Hepatocyte (in vitro differentiated cells): ENCODE measurements around the gene ST6GAL1. TPM values are rescaled to one million over a fixed set of nuclear protein-coding genes. Genes with fewer than 3 reads are reported as not detected.

ENCODE experiments used
- DNase-seq: peaks from one replicate; pipeline ENCODE4 v3.0.0-alpha.2; 2016; ENCODE audit warnings: low spot score
- H2AFZ ChIP-seq: fragments of 200-600 bp; sonication (generic); 2 replicates; pipeline ENCODE4 v1.6.0; 2016; ENCODE audit warnings: antibody characterized with exemption, mild to moderate bottlenecking
- H3K27ac ChIP-seq: fragments of 200-600 bp; sonication (generic); 2 replicates; pipeline ENCODE4 v1.5.1; 2016; ENCODE audit warnings: mild to moderate bottlenecking
- H3K27me3 ChIP-seq: fragments of 200-600 bp; sonication (generic); 2 replicates; pipeline ENCODE4 v1.6.1; 2016
- H3K36me3 ChIP-seq: fragments of 200-600 bp; sonication (generic); replicated peaks from 2 replicates; pipeline ENCODE4 v1.5.1; 2016; ENCODE audit warnings: low read depth; ENCODE audit not compliant: insufficient read depth
- H3K4me1 ChIP-seq: fragments of 200-600 bp; sonication (generic); 2 replicates; pipeline ENCODE4 v1.5.1; 2016; ENCODE audit warnings: mild to moderate bottlenecking, moderate library complexity; ENCODE audit not compliant: insufficient read depth
- H3K4me2 ChIP-seq: fragments of 200-600 bp; sonication (generic); 2 replicates; pipeline ENCODE4 v1.6.0; 2016
- H3K4me3 ChIP-seq: fragments of 200-600 bp; sonication (generic); 2 replicates; pipeline ENCODE4 v1.5.1; 2016; ENCODE audit warnings: mild to moderate bottlenecking
- H3K79me2 ChIP-seq: fragments of 200-600 bp; sonication (generic); 2 replicates; pipeline ENCODE4 v1.6.0; 2017; ENCODE audit warnings: mild to moderate bottlenecking
- H3K9me2 ChIP-seq: fragments of 200-600 bp; sonication (generic); replicated peaks from 2 replicates; pipeline ENCODE4 v1.6.0; 2017; ENCODE audit warnings: mild to moderate bottlenecking; ENCODE audit not compliant: insufficient read depth
- H3K9me3 ChIP-seq: fragments of 200-600 bp; sonication (generic); 2 replicates; pipeline ENCODE4 v1.5.1; 2016; ENCODE audit warnings: low read depth, mild to moderate bottlenecking
- H4K20me1 ChIP-seq: fragments of 200-600 bp; sonication (generic); 2 replicates; pipeline ENCODE4 v1.6.0; 2016; ENCODE audit warnings: mild to moderate bottlenecking; ENCODE audit not compliant: insufficient read depth, poor library complexity, severe bottlenecking
- EZH2 ChIP-seq: fragments of 200-600 bp; sonication (generic); IDR thresholded peaks from 2 replicates; pipeline ENCODE4 v1.6.1; 2016; ENCODE audit warnings: antibody characterized with exemption, mild to moderate bottlenecking, borderline replicate concordance
- EZH2phosphoT487 ChIP-seq: fragments of 200-600 bp; sonication (generic); IDR thresholded peaks from one replicate; pipeline ENCODE4 v1.6.1; 2018; ENCODE audit warnings: antibody characterized with exemption, mild to moderate bottlenecking, low read depth, moderate library complexity; ENCODE audit not compliant: unreplicated experiment, severe bottlenecking
- WGBS: methylation state at CpG from one replicate; pipeline ENCODE4 v1.1.6; 2016; ENCODE audit warnings: low lambda C conversion rate; ENCODE audit errors: missing lambda C conversion rate; 5-methylcytosine and 5-hydroxymethylcytosine counted together
- polyA plus RNA-seq: library from polyadenylated mRNA; unstranded; fragments of >200 nt; fragmentation: Nextera tagmentation; extraction: Ambion mirVana; gene quantifications from 2 replicates; pipeline ENCODE4 v1.2.1, GENCODE V29; 2016
- total RNA-seq: library from RNA; depleted of rRNA; stranded (reverse); fragments of >200 nt; gene quantifications from 2 replicates; pipeline ENCODE4 v1.2.3, GENCODE V29; 2014
- TF ChIP-seq, protein P1 (sequence below): fragments of 200-600 bp; sonication (generic); IDR thresholded peaks from 2 replicates; pipeline ENCODE4 v1.5.1; 2016; ENCODE audit warnings: antibody characterized with exemption, mild to moderate bottlenecking; ENCODE audit not compliant: poor library complexity

The ST6GAL1 gene
- total and polyA plus RNA-seq, 2 experiments from 2014 or later, result 57.5 to 109 TPM

DNA sequence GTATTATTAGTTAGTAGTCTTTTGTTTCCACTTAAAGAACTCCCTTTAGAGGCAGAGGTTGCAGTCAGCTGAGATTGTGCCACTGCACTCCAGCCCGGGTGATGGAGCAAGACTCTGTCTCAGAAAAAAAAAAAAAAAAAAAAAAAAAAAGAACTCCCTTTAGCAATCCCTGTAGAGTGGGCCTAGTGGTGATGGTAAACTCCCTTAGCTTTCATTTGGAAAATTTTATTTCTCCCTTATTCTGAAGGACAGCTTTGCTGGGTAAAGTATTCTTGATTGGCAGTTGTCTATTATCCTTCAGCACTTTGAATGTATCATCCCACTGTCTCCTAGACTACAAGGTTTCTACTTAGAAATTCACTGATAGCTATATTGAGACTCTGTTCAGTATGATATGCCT, 163.0 kb downstream of the ST6GAL1 start:
- H3K4me1 ChIP-seq, result no peaks in the 10 kb centered on the region

DNA sequence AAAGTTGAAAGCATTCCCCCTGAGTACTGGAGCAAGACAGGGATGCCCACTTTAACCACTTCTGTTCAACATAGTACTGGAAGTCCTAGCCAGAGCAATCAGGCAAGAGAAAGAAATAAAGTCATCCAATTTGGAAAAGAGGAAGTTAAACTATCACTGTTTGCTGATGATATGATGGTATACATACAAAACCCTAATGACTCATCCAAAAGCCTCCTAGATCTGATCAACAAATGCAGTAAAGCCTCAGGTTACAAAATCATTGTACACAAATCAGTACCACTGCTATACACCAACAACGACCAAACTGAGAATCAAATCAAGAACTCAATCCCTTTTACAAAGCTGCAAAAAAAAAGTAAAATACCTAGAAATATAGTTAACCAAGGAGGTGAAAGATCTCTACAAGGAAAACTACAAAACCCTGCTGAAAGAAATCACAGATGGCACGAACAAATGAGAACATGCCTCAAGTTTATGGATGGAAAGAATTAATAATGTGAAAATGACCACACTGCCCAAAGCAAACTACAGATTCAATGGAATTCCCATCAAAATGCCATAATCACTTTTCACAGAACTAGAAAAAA, 168.7 kb downstream of the ST6GAL1 start:
- Histone ChIP-seq H3K4me1 (no peaks in the 10 kb centered on the region), H3K9me2 (no peaks in the 10 kb centered on the region), H3K9me3 (peaks cover 7% of the 10 kb centered on the region), H3K4me3 (no peak overlapping the region), H3K4me2 (no peak overlapping the region), H3K79me2 (no peaks in the 10 kb centered on the region), H2AFZ (no peak overlapping the region), H3K36me3 (no peaks in the 10 kb centered on the region), H4K20me1 (no peaks in the 10 kb centered on the region), H3K27ac (no peak overlapping the region), H3K27me3 (no peaks in the 10 kb centered on the region)
- DNase-seq, result no peak
- 83% methylated on average over 2 of the region's 2 CpGs for WGBS
- TF ChIP-seq EZH2, result no peak

More for the DNA sequence above, 163.0 kb downstream of the ST6GAL1 start:
- no peak overlapping the region for H2AFZ ChIP-seq
- no peak overlapping the region for H3K4me3 ChIP-seq
- no peaks in the 10 kb centered on the region for H3K27me3 ChIP-seq
- H3K27ac ChIP-seq, result no peak overlapping the region
- peaks cover 7% of the 10 kb centered on the region for H3K9me3 ChIP-seq
- no peak for DNase-seq
- no peaks in the 10 kb centered on the region for H3K36me3 ChIP-seq
- WGBS, result 88% methylated on average over 1 of the region's 1 CpG
- no peak overlapping the region for H3K4me2 ChIP-seq
- no peaks in the 10 kb centered on the region for H4K20me1 ChIP-seq
- TF ChIP-seq, protein P1, sequence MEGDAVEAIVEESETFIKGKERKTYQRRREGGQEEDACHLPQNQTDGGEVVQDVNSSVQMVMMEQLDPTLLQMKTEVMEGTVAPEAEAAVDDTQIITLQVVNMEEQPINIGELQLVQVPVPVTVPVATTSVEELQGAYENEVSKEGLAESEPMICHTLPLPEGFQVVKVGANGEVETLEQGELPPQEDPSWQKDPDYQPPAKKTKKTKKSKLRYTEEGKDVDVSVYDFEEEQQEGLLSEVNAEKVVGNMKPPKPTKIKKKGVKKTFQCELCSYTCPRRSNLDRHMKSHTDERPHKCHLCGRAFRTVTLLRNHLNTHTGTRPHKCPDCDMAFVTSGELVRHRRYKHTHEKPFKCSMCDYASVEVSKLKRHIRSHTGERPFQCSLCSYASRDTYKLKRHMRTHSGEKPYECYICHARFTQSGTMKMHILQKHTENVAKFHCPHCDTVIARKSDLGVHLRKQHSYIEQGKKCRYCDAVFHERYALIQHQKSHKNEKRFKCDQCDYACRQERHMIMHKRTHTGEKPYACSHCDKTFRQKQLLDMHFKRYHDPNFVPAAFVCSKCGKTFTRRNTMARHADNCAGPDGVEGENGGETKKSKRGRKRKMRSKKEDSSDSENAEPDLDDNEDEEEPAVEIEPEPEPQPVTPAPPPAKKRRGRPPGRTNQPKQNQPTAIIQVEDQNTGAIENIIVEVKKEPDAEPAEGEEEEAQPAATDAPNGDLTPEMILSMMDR, result no peak
- no peak for TF ChIP-seq EZH2phosphoT487
- TF ChIP-seq EZH2, result no peak
- no peaks in the 10 kb centered on the region for H3K79me2 ChIP-seq
- no peaks in the 10 kb centered on the region for H3K9me2 ChIP-seq

DNA sequence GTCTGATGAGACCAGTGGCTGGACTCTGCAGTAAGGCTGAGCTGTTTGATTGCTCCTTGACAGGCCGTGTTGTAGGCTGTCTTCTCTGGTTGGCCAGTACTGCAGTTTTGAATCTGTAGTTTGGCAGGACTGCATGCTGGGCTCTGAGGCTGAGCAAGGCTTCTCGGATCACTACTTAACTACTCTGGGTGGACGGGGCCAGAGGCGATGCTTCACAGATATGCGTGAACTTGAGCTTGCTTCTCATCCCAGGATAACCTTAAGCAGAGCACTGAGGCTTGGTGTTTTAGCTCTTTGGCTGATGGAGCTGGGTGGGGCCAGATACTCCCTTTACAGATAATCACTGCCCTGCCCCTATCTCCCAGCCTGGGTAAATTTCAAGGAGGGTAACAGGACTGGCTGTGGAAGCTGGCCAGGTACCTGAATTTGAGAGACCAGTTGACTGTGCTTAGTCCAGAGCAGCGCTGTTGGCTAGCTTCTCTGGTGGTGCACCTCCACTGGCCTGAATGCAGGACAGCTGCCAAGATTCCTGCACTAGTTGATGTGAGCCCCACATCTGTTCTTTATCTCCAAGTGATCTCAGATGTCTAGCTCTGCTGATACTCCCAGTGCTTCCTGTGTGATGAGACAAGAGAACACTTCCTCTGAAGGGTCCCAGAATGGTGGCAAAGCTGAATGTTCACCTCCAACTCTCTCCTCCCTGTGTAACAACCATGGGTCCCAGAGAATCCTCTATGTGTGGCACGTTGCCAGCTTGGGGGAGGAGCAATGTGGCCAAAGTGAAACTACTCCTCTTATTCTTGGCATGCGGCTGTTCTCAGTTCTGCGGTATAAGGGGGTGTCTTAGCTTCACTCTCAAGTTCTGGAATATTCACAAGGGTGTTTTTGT, 171.1 kb downstream of the ST6GAL1 start:
- no peak for TF ChIP-seq EZH2
- no peak for TF ChIP-seq EZH2phosphoT487
- TF ChIP-seq, protein P1, result no peak
- H3K79me2 ChIP-seq, result no peaks in the 10 kb centered on the region
- H3K27ac ChIP-seq, result peak overlapping the region; percentile 69
- peaks cover under 1% of the 10 kb centered on the region for H3K9me3 ChIP-seq
- H4K20me1 ChIP-seq, result no peaks in the 10 kb centered on the region
- no peaks in the 10 kb centered on the region for H3K27me3 ChIP-seq
- no peaks in the 10 kb centered on the region for H3K36me3 ChIP-seq
- peak overlapping the region; percentile 43 for H3K4me2 ChIP-seq
- no peaks in the 10 kb centered on the region for H3K4me1 ChIP-seq
- DNase-seq, result peak; percentile 57
- 77% methylated on average over 9 of the region's 9 CpGs for WGBS
- no peaks in the 10 kb centered on the region for H3K9me2 ChIP-seq
- H2AFZ ChIP-seq, result no peak overlapping the region
- no peak overlapping the region for H3K4me3 ChIP-seq

DNA sequence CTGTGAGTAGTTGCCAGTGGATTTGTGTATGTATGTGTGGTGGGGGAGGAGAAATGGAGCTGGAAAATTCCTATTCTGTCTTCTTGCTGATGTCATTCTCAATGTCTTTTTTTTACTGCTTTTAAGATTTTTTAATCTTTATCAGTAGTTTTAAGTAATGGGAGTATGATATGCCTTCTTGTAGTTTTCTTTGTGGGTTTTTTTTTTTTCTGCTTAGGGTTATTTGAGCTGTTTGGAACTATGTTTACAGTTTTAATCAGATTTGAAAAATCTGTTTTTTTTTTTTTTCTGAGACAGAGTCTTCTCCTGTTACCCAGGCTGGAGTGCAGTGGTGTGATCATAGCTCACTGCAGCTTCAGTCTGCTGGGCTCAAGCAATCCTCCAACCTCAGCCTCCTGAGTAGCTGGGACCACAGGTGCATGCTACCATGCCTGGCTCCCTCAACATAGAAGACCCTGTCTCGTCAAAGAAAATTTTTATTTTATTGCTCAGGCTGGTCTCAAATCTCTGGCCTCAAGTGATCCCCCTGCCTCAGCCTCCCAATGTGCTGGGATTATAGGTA, 171.8 kb downstream of the ST6GAL1 start:
- no peaks in the 10 kb centered on the region for H3K9me3 ChIP-seq
- H3K27ac ChIP-seq, result peak overlapping the region; percentile 69
- H4K20me1 ChIP-seq, result no peaks in the 10 kb centered on the region
- H3K79me2 ChIP-seq, result no peaks in the 10 kb centered on the region
- H3K4me3 ChIP-seq, result no peak overlapping the region
- H3K36me3 ChIP-seq, result no peaks in the 10 kb centered on the region
- no peak overlapping the region for H2AFZ ChIP-seq
- TF ChIP-seq EZH2phosphoT487, result no peak
- TF ChIP-seq, protein P1, result no peak
- TF ChIP-seq EZH2, result no peak
- no peak for DNase-seq
- no peaks in the 10 kb centered on the region for H3K4me1 ChIP-seq
- H3K4me2 ChIP-seq, result peak overlapping the region; percentile 43
- H3K27me3 ChIP-seq, result no peaks in the 10 kb centered on the region
- 95% methylated on average over 1 of the region's 1 CpG for WGBS
- no peaks in the 10 kb centered on the region for H3K9me2 ChIP-seq
